HCT116 (cell line): Measurements from ENCODE around the gene RPL28. TPM values are rescaled to one million over a fixed set of nuclear protein-coding genes. Genes with fewer than 3 reads are reported as not detected.

Experiments
- ATAC-seq: fragments of 200-7000 bp; cut with Tn5 transposase; 2 replicates; pipeline ENCODE4 v1.9.1; 2020; ENCODE audit warnings: mild to moderate bottlenecking, moderate library complexity
- BruUV-seq: library from RNA; stranded (reverse); fragments of 400-500 nt; replicated peaks from 2 replicates; lab custom pipeline; 2021; lab: Mats Ljungman, UMichigan
- CTCF ChIA-PET: fragments of 300-600 bp; sonication (Branson Sonifier 250); formaldehyde crosslinking; loops from one replicate; lab custom pipeline; 2021; ENCODE audit warnings: antibody characterized with exemption; lab: Charles Lee
- POLR2A ChIA-PET: fragments of 300-600, 350-600 bp; sonication (Branson Sonifier 250); formaldehyde crosslinking; loops from one replicate; lab custom pipeline; 2021; ENCODE audit warnings: antibody characterized with exemption; lab: Charles Lee
- RAD21 ChIA-PET, 2 experiments: fragments of 300-600 bp; sonication (Branson Sonifier 250); formaldehyde crosslinking; loops; one replicate each; lab custom pipeline; 2023; ENCODE audit warnings: low total read pairs in 2 of 2; ENCODE audit not compliant: uncharacterized antibody in 2 of 2, unreplicated experiment in 2 of 2, low non-redundant PET in 1 of 2; lab: Charles Lee
- DNase-seq: peaks from one replicate; pipeline ENCODE4 v3.0.0-alpha.2; 2010; ENCODE audit warnings: low read depth, low spot score
- H2AFZ ChIP-seq: fragments of 200-600 bp; shearing (Covaris generic), sonication (generic); 2 replicates; pipeline ENCODE4 v1.6.1; 2017; ENCODE audit warnings: low read depth, mixed run types, mixed read lengths, antibody characterized with exemption, low read length; ENCODE audit not compliant: poor library complexity, severe bottlenecking
- H3K27ac ChIP-seq: 2 replicates; pipeline ENCODE4 v1.5.1; 2012; ENCODE audit warnings: low read depth, low read length
- H3K27me3 ChIP-seq: fragments of 200-600 bp; sonication (generic); 2 replicates; pipeline ENCODE4 v1.6.1; 2016; ENCODE audit warnings: mixed run types, low read length, mixed read lengths; ENCODE audit not compliant: insufficient read depth
- H3K36me3 ChIP-seq, 2 experiments: fragments of 200-500 bp in 1 of 2; fragments of 200-600 bp in 1 of 2; sonication (Bioruptor generic) in 1 of 2; sonication (generic) in 1 of 2; 2 replicates each; pipeline versions ENCODE4 v1.5.1 to v1.6.1; 2014 to 2016; ENCODE audit warnings: low read length in 2 of 2, inconsistent platforms in 1 of 2, mixed read lengths in 1 of 2, mixed run types in 1 of 2; ENCODE audit not compliant: insufficient read depth in 2 of 2, control insufficient read depth in 1 of 2
- H3K4me1 ChIP-seq, 2 experiments: fragments of 200-600 bp in 1 of 2; sonication (generic) in 1 of 2; 2 replicates each; pipeline versions ENCODE4 v1.5.1 to v1.6.1; 2012 to 2017; ENCODE audit warnings: low read length in 2 of 2, inconsistent platforms in 1 of 2, mild to moderate bottlenecking in 1 of 2, mixed read lengths in 1 of 2, mixed run types in 1 of 2, moderate library complexity in 1 of 2; ENCODE audit not compliant: insufficient read depth in 2 of 2, control insufficient read depth in 1 of 2
- H3K4me2 ChIP-seq: fragments of 200-600 bp; sonication (generic); 2 replicates; pipeline ENCODE4 v1.6.1; 2017; ENCODE audit warnings: mixed run types, low read length, mixed read lengths
- H3K4me3 ChIP-seq, 2 experiments: fragments of 200-600 bp in 1 of 2; sonication (generic) in 1 of 2; replicated peaks in 1 of 2; 2 replicates each; pipeline ENCODE4 v1.5.1; 2011 to 2016; ENCODE audit warnings: low read length in 2 of 2, control low read depth in 1 of 2, low read depth in 1 of 2, mild to moderate bottlenecking in 1 of 2, mixed read lengths in 1 of 2, mixed run types in 1 of 2
- H3K79me2 ChIP-seq: fragments of 200-600 bp; sonication (generic); 2 replicates; pipeline ENCODE4 v1.6.1; 2017; ENCODE audit warnings: mild to moderate bottlenecking, mixed run types, low read length, moderate library complexity, mixed read lengths; ENCODE audit not compliant: insufficient read depth
- H3K9ac ChIP-seq: fragments of 200-600 bp; sonication (generic); 2 replicates; pipeline ENCODE4 v1.6.1; 2016; ENCODE audit warnings: low read length, mixed read lengths
- H3K9me2 ChIP-seq: fragments of 200-600 bp; sonication (generic), shearing (Covaris generic); 2 replicates; pipeline ENCODE4 v1.6.1; 2017; ENCODE audit warnings: mixed run types, mild to moderate bottlenecking, moderate library complexity; ENCODE audit not compliant: insufficient read depth
- H3K9me3 ChIP-seq, 2 experiments: fragments of 200-500 bp in 1 of 2; fragments of 200-600 bp in 1 of 2; sonication (Bioruptor generic) in 1 of 2; sonication (generic) in 1 of 2; 2 replicates each; pipeline ENCODE4 v1.6.1; 2014 to 2017; ENCODE audit warnings: low read length in 2 of 2, mixed read lengths in 2 of 2, inconsistent platforms in 1 of 2, low read depth in 1 of 2, mild to moderate bottlenecking in 1 of 2, mixed run types in 1 of 2, moderate library complexity in 1 of 2; ENCODE audit not compliant: control insufficient read depth in 1 of 2, insufficient read depth in 1 of 2
- H4K20me1 ChIP-seq: fragments of 200-600 bp; sonication (generic), shearing (Covaris generic); 2 replicates; pipeline ENCODE4 v1.6.1; 2017; ENCODE audit warnings: mixed run types, mild to moderate bottlenecking, moderate library complexity; ENCODE audit not compliant: insufficient read depth
- ELF1 ChIP-seq: IDR thresholded peaks from 2 replicates; pipeline ENCODE4 v1.6.1; 2012; ENCODE audit warnings: low read depth, borderline replicate concordance
- MAX ChIP-seq: IDR thresholded peaks from 2 replicates; pipeline ENCODE4 v1.6.1; 2012
- POLR2A ChIP-seq: IDR thresholded peaks from 2 replicates; pipeline ENCODE4 v1.7.0; 2011; ENCODE audit warnings: borderline replicate concordance; ENCODE audit not compliant: insufficient read depth, insufficient read length; ENCODE audit errors: extremely low read depth
- SP1 ChIP-seq: IDR thresholded peaks from 2 replicates; pipeline ENCODE4 v1.6.1; 2012; ENCODE audit warnings: low read depth
- ZNF274 ChIP-seq: fragments of 200-500 bp; sonication (Bioruptor generic); IDR thresholded peaks from 2 replicates; pipeline ENCODE4 v1.6.1; 2014; ENCODE audit warnings: mild to moderate bottlenecking, low read depth, low read length, inconsistent platforms
- intact Hi-C: fragments of 100-400 bp; cut with micrococcal nuclease; formaldehyde crosslinking; loops from 2 replicates; pipeline ENCODE4 v1.10.0; 2022
- total RNA-seq: library from RNA; stranded (reverse); gene quantifications from one replicate; pipeline ENCODE4 v1.2.1, GENCODE V29; 2021; ENCODE audit not compliant: unreplicated experiment

RPL28 gene
- total RNA-seq, 1 experiment from 2014 or later: 3,050 TPM

GRCh38 chr19:55386493-55386971, 800 bp downstream of the RPL28 start:
- Histone ChIP-seq H3K9me2 (no peaks in the 10 kb centered on the region), H3K4me3 (peak overlapping the region; percentile 99 to 100), H3K27me3 (no peaks in the 10 kb centered on the region), H3K4me1 (peaks cover 6 to 65% of the 10 kb centered on the region in 2 experiments; a peak in 3 of 4 replicates), H3K9me3 (no peaks in the 10 kb centered on the region), H3K27ac (peak overlapping the region; percentile 99), H4K20me1 (peaks cover 48% of the 10 kb centered on the region; the same call in 1 of the 2 replicates), H3K79me2 (peaks cover 64% of the 10 kb centered on the region), H3K4me2 (peak overlapping the region; percentile 99), H2AFZ (no peak overlapping the region), H3K9ac (peak overlapping the region; percentile 94), H3K36me3 (peaks cover 18 to 43% of the 10 kb centered on the region in 2 experiments)
- ATAC-seq (no peak), DNase-seq (no peak)
- ChIA-PET POLR2A (no interaction called here), CTCF (no interaction called here), RAD21 (no interaction called here)
- intact Hi-C loops: no loop called here
- no peak for TF ChIP-seq SP1
- TSS peak; percentile 71 for BruUV-seq

GRCh38 chr19:55387736-55388497, 2.2 kb downstream of the RPL28 start:
- DNase-seq (no peak), ATAC-seq (no peak)
- ChIA-PET POLR2A (interaction anchor here (1.0 kb wide), 2 partner anchors 38 to 48 kb away, joined by 3 to 4 read pairs; partner anchors contain the start of gene KMT5C), CTCF (no interaction called here), RAD21 (no interaction called here)
- Histone ChIP-seq H3K4me3 (peak overlapping the region; percentile 99 to 100; a peak in 3 of 4 replicates), H3K27me3 (no peaks in the 10 kb centered on the region), H3K36me3 (peaks cover 18 to 43% of the 10 kb centered on the region in 2 experiments), H4K20me1 (peaks cover 48% of the 10 kb centered on the region; the same call in 1 of the 2 replicates), H3K9me3 (no peaks in the 10 kb centered on the region), H3K9me2 (no peaks in the 10 kb centered on the region), H3K9ac (peak overlapping the region; percentile 94; the same call in 1 of the 2 replicates), H2AFZ (no peak overlapping the region), H3K4me1 (peaks cover 6 to 61% of the 10 kb centered on the region in 2 experiments; a peak in 3 of 4 replicates), H3K27ac (peak overlapping the region; percentile 99), H3K4me2 (peak overlapping the region; percentile 99), H3K79me2 (peaks cover 51% of the 10 kb centered on the region)
- intact Hi-C loops: no loop called here
- BruUV-seq: no TSS peak
- TF ChIP-seq ELF1 (no peak), MAX (no peak), POLR2A (no peak), ZNF274 (no peak)
